ENCODE results near the gene DYSF. TPM values are rescaled to one million over a fixed set of nuclear protein-coding genes. Genes with fewer than 3 reads are reported as not detected.

The DYSF gene
- total RNA-seq, 1 experiment from 2014 or later: 0.31 TPM

DNA sequence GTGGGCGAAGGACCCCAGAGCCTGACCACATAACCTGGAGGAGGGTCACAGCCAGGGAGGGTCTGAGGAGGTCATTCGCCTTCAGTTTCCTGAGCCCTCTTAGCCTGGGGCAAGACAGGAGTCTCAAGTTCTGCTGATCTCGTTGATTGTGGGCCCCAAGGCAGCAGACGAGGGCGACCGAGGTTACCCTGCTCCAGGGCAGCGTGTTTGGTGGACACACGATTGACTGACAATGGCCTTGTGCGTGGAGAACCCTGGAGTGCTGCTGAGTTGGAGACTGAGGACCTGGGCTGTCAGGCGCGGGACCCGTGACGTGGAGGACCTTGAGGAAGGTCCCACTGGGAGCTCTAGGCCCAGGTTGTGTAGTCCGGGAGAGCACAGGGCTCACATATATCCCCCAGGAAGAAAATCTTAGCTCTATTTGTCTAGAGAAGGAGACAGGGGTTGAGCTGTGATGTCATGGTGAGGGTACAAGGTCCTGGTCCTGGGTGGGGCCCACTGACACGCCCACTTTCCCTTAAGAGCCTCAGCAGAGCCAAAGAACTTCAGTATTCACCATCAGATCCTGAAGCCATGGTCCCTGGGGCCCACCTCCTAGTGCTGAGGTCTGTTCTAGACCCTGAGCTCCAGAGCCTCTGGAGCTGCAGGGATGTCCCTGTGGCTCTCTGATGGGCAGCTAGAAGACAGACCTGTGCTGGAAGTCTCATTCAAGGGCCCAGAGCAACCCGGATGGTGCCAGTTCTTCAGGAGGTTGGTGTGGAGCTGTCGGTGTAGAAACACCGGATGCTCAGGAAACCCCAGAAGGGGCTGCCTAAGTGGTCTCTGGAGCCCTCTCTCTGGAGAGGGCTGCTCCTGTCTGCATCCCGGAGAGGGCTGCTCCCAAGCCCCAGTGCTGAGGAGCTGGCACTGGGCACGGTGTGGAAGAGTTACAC, 53.1 kb downstream of the DYSF start:
- Histone ChIP-seq H3K36me3 (ENCODE audit: control insufficient read depth, insufficient read depth, low read length) (no peaks in the 10 kb centered on the region), H3K4me3 (ENCODE audit: low read depth in 2 of 2, low read length in 2 of 2) (no peak overlapping the region), H3K9me3 (ENCODE audit: control insufficient read depth, insufficient read depth, low read depth, low read length) (no peaks in the 10 kb centered on the region), H3K27me3 (ENCODE audit: control insufficient read depth, insufficient read depth, low read length) (no peaks in the 10 kb centered on the region), H3K27ac (ENCODE audit: low read length) (no peak overlapping the region), H3K4me1 (ENCODE audit: control insufficient read depth, insufficient read depth, low read length) (no peaks in the 10 kb centered on the region)
- intact Hi-C loops (cut with micrococcal nuclease; ENCODE audit: unreplicated experiment): no loop called here
- in situ Hi-C loops (cut with HindIII; ENCODE audit: low pct_unique_long_range_greater_than_20kb, low sequenced_read_pairs): no loop called here
- TF ChIP-seq, protein P1, sequence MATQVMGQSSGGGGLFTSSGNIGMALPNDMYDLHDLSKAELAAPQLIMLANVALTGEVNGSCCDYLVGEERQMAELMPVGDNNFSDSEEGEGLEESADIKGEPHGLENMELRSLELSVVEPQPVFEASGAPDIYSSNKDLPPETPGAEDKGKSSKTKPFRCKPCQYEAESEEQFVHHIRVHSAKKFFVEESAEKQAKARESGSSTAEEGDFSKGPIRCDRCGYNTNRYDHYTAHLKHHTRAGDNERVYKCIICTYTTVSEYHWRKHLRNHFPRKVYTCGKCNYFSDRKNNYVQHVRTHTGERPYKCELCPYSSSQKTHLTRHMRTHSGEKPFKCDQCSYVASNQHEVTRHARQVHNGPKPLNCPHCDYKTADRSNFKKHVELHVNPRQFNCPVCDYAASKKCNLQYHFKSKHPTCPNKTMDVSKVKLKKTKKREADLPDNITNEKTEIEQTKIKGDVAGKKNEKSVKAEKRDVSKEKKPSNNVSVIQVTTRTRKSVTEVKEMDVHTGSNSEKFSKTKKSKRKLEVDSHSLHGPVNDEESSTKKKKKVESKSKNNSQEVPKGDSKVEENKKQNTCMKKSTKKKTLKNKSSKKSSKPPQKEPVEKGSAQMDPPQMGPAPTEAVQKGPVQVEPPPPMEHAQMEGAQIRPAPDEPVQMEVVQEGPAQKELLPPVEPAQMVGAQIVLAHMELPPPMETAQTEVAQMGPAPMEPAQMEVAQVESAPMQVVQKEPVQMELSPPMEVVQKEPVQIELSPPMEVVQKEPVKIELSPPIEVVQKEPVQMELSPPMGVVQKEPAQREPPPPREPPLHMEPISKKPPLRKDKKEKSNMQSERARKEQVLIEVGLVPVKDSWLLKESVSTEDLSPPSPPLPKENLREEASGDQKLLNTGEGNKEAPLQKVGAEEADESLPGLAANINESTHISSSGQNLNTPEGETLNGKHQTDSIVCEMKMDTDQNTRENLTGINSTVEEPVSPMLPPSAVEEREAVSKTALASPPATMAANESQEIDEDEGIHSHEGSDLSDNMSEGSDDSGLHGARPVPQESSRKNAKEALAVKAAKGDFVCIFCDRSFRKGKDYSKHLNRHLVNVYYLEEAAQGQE (IDR thresholded peaks at IDR 0.05; ENCODE audit: insufficient read depth in 1 of 2, low read depth in 2 of 2, low read length in 1 of 2): no peak
- TF ChIP-seq POLR2AphosphoS5 (IDR thresholded peaks at IDR 0.05; ENCODE audit: low read depth, low read length): no peak
- TF ChIP-seq SIN3A (IDR thresholded peaks at IDR 0.05; ENCODE audit: borderline replicate concordance, insufficient read depth, low read depth, low read length): no peak
- TF ChIP-seq, protein P2, sequence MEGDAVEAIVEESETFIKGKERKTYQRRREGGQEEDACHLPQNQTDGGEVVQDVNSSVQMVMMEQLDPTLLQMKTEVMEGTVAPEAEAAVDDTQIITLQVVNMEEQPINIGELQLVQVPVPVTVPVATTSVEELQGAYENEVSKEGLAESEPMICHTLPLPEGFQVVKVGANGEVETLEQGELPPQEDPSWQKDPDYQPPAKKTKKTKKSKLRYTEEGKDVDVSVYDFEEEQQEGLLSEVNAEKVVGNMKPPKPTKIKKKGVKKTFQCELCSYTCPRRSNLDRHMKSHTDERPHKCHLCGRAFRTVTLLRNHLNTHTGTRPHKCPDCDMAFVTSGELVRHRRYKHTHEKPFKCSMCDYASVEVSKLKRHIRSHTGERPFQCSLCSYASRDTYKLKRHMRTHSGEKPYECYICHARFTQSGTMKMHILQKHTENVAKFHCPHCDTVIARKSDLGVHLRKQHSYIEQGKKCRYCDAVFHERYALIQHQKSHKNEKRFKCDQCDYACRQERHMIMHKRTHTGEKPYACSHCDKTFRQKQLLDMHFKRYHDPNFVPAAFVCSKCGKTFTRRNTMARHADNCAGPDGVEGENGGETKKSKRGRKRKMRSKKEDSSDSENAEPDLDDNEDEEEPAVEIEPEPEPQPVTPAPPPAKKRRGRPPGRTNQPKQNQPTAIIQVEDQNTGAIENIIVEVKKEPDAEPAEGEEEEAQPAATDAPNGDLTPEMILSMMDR (IDR thresholded peaks at IDR 0.05): no peak
- no peak for TF ChIP-seq TCF7L2 (IDR thresholded peaks at IDR 0.05; ENCODE audit: low read depth, low read length)
- no peak for DNase-seq (ENCODE audit: low read depth, low spot score)
- no TSS peak for BruUV-seq (replicated peaks)
- ChIA-PET POLR2A (interaction anchor here (0.6 kb wide), 1 partner anchor 37 kb away, joined by 3 read pairs; no protein-coding TSS in a partner anchor), CTCF (interaction anchor here (0.6 kb wide), 1 partner anchor 199 kb away, joined by 5 read pairs; no protein-coding TSS in a partner anchor)
- no peak for ATAC-seq

DNA sequence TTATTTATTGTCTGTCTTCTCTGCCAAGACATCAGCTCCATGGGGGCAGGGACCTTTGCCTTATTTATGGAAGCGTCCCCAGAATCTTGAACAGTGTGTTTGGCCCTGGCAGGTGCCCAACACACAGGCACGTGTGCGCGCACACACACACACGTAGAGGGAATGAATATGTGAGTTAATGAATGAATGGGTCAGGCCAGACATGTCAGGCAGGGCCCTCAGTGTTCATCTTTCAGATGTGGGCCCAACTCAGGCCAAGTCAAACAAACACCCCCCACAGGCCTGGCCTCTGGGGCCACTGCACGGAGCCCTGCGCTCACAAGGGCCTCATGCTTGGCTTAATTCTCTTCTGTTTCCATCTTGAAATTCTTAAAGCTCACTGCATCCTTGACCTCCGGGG, 54.1 kb downstream of the DYSF start:
- no TSS peak for BruUV-seq (replicated peaks)
- POLR2A ChIA-PET: no interaction called here
- Histone ChIP-seq H3K4me3 (ENCODE audit: low read depth in 2 of 2, low read length in 2 of 2) (no peak overlapping the region), H3K4me1 (ENCODE audit: control insufficient read depth, insufficient read depth, low read length) (no peaks in the 10 kb centered on the region), H3K27me3 (ENCODE audit: control insufficient read depth, insufficient read depth, low read length) (no peaks in the 10 kb centered on the region), H3K27ac (ENCODE audit: low read length) (no peak overlapping the region), H3K36me3 (ENCODE audit: control insufficient read depth, insufficient read depth, low read length) (no peaks in the 10 kb centered on the region), H3K9me3 (ENCODE audit: control insufficient read depth, insufficient read depth, low read depth, low read length) (no peaks in the 10 kb centered on the region)
- ATAC-seq (no peak), DNase-seq (ENCODE audit: low read depth, low spot score) (no peak)
- TF ChIP-seq SIN3A (IDR thresholded peaks at IDR 0.05; ENCODE audit: borderline replicate concordance, insufficient read depth, low read depth, low read length) (no peak), TCF7L2 (IDR thresholded peaks at IDR 0.05; ENCODE audit: low read depth, low read length) (no peak), POLR2AphosphoS5 (IDR thresholded peaks at IDR 0.05; ENCODE audit: low read depth, low read length) (no peak)
- TF ChIP-seq, protein P2 (IDR thresholded peaks at IDR 0.05): no peak
- TF ChIP-seq, protein P1 (IDR thresholded peaks at IDR 0.05; ENCODE audit: insufficient read depth in 1 of 2, low read depth in 2 of 2, low read length in 1 of 2): no peak
- CTCF ChIA-PET: no interaction called here
- in situ Hi-C loops (cut with HindIII; ENCODE audit: low pct_unique_long_range_greater_than_20kb, low sequenced_read_pairs) (no loop called here), intact Hi-C loops (cut with micrococcal nuclease; ENCODE audit: unreplicated experiment) (no loop called here)
